RWPE2 (cell line): Measurements from ENCODE around the gene MOGAT1.

Experiments
- ATAC-seq: fragments of 200-7000 bp; cut with Tn5 transposase; 3 replicates; pipeline ENCODE4 v1.9.1; 2021; ENCODE audit warnings: low read depth
- DNase-seq: peaks from one replicate; pipeline ENCODE4 v3.0.0-alpha.2; 2020; ENCODE audit warnings: low spot score
- H3K27ac ChIP-seq: fragments of 450-650 bp; 2 replicates; pipeline ENCODE4 v1.5.1; 2017; ENCODE audit warnings: mild to moderate bottlenecking; ENCODE audit not compliant: poor library complexity, severe bottlenecking
- H3K27me3 ChIP-seq: fragments of 250-450 bp; sonication (Bioruptor Pico); 2 replicates; pipeline ENCODE4 v1.5.1; 2021; ENCODE audit warnings: mild to moderate bottlenecking, moderate library complexity; ENCODE audit not compliant: insufficient read depth, poor library complexity, severe bottlenecking
- H3K36me3 ChIP-seq: fragments of 250-450 bp; sonication (Bioruptor Pico); 2 replicates; pipeline ENCODE4 v1.5.1; 2020; ENCODE audit warnings: low read depth, mild to moderate bottlenecking, moderate library complexity
- H3K4me1 ChIP-seq: fragments of 250-450 bp; sonication (Bioruptor Pico); 2 replicates; pipeline ENCODE4 v1.5.1; 2021; ENCODE audit warnings: mild to moderate bottlenecking, moderate library complexity; ENCODE audit not compliant: insufficient read depth, poor library complexity, severe bottlenecking
- H3K4me3 ChIP-seq: fragments of 250-450 bp; sonication (Bioruptor Pico); 2 replicates; pipeline ENCODE4 v1.5.1; 2021; ENCODE audit warnings: mild to moderate bottlenecking, moderate library complexity; ENCODE audit not compliant: severe bottlenecking
- H3K9me3 ChIP-seq: fragments of 250-450 bp; sonication (Bioruptor Pico); 2 replicates; pipeline ENCODE4 v1.5.1; 2021; ENCODE audit warnings: mild to moderate bottlenecking, moderate library complexity; ENCODE audit not compliant: severe bottlenecking
- TF ChIP-seq, protein P1 (sequence below): fragments of 450-650 bp; IDR thresholded peaks from one replicate; pipeline ENCODE4 v1.5.1; 2017; ENCODE audit warnings: mild to moderate bottlenecking, moderate library complexity; ENCODE audit not compliant: poor library complexity, severe bottlenecking

The MOGAT1 gene

GRCh38 chr2:222707689-222708273, 36.3 kb downstream of the MOGAT1 start:
- Histone ChIP-seq H3K4me3 (no peak overlapping the region), H3K4me1 (peaks cover 10% of the 10 kb centered on the region), H3K9me3 (no peaks in the 10 kb centered on the region), H3K36me3 (no peaks in the 10 kb centered on the region), H3K27ac (no peak overlapping the region), H3K27me3 (no peaks in the 10 kb centered on the region)
- TF ChIP-seq, protein P1, sequence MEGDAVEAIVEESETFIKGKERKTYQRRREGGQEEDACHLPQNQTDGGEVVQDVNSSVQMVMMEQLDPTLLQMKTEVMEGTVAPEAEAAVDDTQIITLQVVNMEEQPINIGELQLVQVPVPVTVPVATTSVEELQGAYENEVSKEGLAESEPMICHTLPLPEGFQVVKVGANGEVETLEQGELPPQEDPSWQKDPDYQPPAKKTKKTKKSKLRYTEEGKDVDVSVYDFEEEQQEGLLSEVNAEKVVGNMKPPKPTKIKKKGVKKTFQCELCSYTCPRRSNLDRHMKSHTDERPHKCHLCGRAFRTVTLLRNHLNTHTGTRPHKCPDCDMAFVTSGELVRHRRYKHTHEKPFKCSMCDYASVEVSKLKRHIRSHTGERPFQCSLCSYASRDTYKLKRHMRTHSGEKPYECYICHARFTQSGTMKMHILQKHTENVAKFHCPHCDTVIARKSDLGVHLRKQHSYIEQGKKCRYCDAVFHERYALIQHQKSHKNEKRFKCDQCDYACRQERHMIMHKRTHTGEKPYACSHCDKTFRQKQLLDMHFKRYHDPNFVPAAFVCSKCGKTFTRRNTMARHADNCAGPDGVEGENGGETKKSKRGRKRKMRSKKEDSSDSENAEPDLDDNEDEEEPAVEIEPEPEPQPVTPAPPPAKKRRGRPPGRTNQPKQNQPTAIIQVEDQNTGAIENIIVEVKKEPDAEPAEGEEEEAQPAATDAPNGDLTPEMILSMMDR, result no peak
- DNase-seq (no peak), ATAC-seq (peak; percentile 55; the same call in 2 of the 3 replicates)

DNA sequence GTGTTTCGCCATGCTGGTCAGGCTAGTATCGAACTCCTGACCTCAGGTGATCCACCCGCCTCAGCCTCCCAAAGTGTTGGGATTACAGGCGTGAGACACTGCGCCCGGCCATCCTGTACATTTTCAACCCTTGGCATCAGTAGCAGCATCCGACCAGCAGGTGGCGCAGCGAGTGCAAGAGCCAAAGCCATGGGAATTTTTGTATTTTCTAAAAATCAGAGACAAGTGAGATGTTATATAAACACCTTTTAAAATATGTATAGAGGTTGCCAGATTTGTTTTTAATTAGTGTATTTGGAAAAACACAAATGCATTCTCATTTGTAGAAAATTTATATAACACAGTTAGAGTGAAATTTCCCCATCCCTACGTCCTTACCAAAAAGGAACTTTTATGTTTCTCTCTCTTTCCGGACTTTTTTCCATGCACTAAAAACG, 36.8 kb downstream of the MOGAT1 start:
- peaks cover 10% of the 10 kb centered on the region for H3K4me1 ChIP-seq
- H3K36me3 ChIP-seq, result no peaks in the 10 kb centered on the region
- no peaks in the 10 kb centered on the region for H3K27me3 ChIP-seq
- no peaks in the 10 kb centered on the region for H3K9me3 ChIP-seq
- no peak overlapping the region for H3K4me3 ChIP-seq
- H3K27ac ChIP-seq, result no peak overlapping the region
- TF ChIP-seq, protein P1, result peak; percentile 99
- ATAC-seq (peak; percentile 55; the same call in 2 of the 3 replicates), DNase-seq (no peak)

- H3K9me3 ChIP-seq, result no peaks in the 10 kb centered on the region
- TF ChIP-seq, protein P1, result no peak
- no peak overlapping the region for H3K27ac ChIP-seq
- no peaks in the 10 kb centered on the region for H3K27me3 ChIP-seq
- no peak overlapping the region for H3K4me3 ChIP-seq
- peaks cover 10% of the 10 kb centered on the region for H3K4me1 ChIP-seq
- no peak for DNase-seq
- no peaks in the 10 kb centered on the region for H3K36me3 ChIP-seq
- ATAC-seq, result peak; percentile 38; the same call in 2 of the 3 replicates
These were observed 37.9 kb downstream of the MOGAT1 start for GRCh38 chr2:222709191-222709891.

DNA sequence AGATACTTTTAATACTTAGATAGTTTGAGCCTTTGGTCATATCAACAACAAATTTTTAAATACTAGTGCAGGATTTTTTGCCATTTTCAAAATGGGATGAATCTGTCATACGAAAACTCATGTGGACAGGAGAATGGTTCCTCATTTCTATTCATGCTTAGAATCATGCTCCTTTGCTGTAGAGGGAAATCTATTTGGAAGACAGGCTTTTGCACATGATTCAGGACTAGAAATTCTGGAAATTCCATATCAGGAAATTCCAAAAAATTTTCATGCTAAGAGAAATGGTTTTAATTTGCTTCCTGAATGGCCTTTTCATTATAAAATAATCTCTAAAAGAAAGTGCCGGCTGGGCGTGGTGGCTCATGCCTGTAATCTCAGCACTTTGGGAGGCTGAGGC, 39.3 kb downstream of the MOGAT1 start:
- Histone ChIP-seq H3K4me3 (no peak overlapping the region), H3K27me3 (no peaks in the 10 kb centered on the region), H3K4me1 (peaks cover 10% of the 10 kb centered on the region), H3K36me3 (no peaks in the 10 kb centered on the region), H3K27ac (no peak overlapping the region), H3K9me3 (no peaks in the 10 kb centered on the region)
- no peak for DNase-seq
- TF ChIP-seq, protein P1, result no peak
- ATAC-seq, result no peak
